ENCODE results near the gene MAVS.

Gene MAVS

DNA sequence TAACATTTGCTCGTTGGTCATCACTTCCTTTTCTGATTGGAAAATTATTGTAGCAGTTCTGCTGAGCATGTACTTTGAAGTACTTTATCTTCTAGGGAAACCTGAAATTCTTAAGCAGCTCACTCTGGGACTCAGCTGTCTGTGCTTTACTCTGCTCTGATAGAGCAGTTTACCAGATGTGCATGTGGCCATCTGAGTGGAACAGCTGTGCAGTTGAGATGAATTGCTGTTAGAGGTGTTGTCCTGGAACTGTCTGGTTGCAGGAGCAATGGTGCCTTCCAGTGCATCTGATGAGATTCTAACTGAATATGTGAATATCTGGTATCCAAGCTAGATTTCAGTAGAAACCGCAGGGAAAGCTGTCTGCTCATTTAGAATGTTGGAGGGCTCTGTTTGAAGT lies 69.7 kb downstream of the MAVS start:
- no peak for DNase-seq

DNA sequence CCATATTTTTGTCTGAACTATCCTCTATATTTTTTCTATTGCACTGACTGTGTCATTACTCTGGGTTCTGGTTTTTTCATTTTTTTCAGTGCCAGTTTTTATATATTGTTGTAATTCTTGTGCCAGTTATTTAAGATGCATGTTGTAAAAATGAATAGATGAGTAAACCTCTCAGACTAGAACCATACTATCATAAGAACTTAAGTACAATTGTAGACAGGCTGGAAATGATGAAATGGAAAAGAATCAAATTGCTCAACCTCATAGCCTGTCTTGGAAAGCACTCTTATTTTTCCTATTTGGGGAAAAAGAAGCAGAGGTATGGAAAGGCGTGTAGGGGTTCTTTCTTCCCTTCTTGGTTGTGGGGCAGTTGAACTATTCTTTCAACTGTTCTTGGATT lies 72.7 kb downstream of the MAVS start:
- no peak for DNase-seq

DNA sequence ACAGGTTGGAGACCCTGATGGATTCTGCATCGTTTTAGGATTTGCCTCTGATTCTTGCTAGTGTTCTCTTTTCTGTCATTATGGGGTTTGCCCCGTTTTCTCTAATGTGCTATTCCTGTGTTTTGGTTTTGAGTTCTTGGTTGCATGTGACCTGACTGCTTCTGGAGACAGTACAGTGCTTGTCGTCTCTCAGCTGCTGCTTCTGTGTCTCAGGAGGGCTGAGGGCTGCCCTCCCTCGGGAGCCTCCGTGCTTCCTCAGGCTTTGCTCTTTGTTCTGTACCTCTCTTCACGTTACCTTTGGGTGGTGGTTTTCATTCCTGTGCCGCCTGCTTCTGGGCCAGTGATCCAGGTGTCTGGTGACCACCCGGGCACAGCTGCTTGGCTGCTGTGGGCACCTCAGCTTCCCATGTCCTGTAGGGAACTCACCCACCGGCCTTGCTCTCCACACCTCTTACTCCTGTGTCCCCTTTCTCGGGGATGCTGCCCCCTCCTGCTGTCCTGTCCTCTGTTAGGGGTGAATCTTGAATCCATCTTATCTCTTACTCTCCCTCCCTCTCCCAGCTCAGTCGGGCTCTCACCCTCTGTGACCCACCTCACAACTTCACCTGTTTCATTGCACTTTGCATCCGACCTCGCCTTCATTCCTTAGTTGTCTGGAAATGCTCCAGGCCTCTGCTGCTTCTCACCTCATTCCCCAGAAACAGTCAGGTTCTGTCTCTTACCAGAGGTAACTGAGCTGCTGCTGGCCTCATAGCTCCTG lies 75.8 kb downstream of the MAVS start:
- no peak for DNase-seq

DNA sequence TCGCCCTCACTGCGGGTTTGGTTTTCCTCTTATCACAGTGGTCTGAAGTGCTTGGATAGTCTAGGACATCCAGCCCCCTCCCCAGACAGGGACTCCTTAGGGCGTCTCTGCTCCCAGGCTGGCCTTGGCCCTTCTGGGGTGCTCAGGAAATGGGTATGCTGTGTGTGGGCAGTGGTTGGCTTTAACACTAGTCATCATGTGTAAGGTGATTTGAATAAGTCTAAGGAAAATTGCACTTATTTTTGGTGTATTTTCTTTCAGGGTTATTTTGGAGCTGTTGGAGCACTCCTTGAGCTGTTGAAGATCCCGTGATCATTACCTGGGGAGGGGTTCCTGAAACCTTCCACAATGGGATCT lies 76.3 kb downstream of the MAVS start:
- DNase-seq = no peak

DNA sequence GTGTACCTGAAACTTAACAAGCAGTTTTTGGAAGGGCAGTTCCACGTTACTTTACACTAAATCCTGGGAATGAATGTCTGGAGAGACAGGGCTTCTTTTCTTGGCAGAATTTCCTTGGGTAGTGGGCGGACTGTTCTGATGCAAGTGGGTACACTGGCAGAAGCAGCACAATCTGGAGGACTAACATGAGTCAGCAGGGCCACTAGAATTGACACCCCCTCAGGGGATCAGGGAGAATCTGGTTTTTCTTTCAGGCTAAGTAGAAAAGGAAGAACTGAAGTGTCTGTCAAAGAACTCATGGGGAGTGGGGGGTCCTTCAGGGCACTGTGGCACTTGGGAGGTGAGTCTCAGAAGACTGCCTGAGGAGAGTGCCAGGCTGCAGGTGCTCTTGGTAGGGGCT lies 77.2 kb downstream of the MAVS start:
- no peak for DNase-seq

DNA sequence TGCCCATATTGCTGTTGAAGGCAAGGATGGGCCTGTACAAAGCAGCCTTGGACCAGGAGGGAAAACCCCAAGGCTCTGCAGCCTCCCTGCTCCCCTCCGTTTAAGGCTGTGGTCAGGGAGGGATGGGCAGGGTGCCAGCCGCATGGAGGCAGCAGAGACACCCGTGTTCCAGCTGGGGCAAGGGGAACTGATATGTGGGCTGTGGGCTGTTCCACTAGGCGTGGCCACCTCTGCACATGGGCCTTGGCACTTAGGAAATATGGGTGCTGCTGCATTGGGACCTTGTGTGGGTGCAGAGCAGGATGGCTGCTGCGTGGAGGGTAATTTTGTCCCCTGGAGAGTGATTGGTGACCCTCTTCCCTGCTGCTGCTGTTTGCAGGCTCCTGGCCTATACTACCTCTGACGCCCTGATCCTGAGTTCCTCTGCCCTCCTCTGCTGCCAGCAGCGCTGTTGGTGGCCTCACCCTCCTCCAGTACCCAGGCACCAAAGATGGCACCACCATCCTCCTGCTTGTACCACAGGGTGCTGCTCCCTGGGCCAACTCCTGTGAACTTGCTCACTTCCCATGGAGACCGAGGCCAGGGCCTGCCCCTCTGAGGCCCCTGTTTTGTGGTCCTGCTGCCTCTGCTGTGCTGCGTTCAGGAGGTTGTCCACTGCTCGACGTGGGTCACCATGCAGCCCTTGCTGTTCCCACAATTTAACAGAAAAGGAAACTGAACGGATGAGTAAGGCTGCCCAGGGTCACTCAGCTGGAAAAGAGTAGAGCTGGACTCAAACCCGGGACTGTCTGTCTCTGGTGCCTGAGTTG lies 77.9 kb downstream of the MAVS start:
- DNase-seq = no peak

DNA sequence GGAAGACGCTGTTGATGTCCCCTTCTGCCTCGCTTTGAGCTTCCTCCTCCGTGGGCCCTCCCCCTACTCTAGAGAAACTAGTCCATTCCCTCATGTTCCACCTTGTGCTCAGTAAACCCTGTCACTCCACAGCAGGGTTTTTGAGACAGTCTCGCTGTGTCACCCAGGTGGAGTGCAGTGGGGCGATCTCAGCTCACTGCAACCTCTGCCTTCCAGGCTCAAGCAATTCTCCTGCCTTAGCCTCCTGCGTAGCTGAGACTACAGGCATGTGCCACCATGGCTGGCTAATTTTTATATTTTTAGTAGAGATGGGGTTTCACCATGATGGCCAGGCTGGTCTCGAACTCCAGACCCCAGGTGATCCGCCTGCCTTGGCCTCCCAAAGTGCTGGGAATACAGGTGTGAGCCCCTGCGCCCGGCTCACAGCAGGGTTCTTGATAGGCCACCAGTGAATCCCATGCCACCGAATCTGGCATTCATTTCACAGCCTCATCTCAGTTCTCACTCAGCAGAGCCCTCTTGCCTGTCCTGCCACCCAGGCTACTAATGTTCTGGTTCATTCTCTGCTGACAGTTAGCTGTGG lies 78.6 kb downstream of the MAVS start:
- no peak for DNase-seq

All from NCI-H1417 treated with DMSO at 0.1 percent for 48 hours (cell line).